Keratinocyte (primary cell): ENCODE data around the gene NUP210. TPM values are rescaled to one million over a fixed set of nuclear protein-coding genes. Genes with fewer than 3 reads are reported as not detected.

Source experiments
- DNase-seq: peaks from one replicate; pipeline ENCODE4 v3.0.0-alpha.2; 2011; ENCODE audit warnings: low read depth, missing footprints, low spot score
- FAIRE-seq: peaks from 2 replicates; lab custom pipeline; 2011; peaks lifted over from hg19 to GRCh38; lab: Jason Lieb, UNC
- H2AFZ ChIP-seq: 2 replicates; pipeline ENCODE4 v1.6.0; 2012; ENCODE audit warnings: low read length, control low read depth, inconsistent platforms; ENCODE audit not compliant: control insufficient read depth
- H3K27ac ChIP-seq: 2 replicates; pipeline ENCODE4 v1.5.1; 2011; ENCODE audit warnings: low read length; ENCODE audit not compliant: control insufficient read depth, insufficient read depth
- H3K27me3 ChIP-seq: 3 replicates; pipeline ENCODE4 v1.6.0; 2011; ENCODE audit warnings: low read length; ENCODE audit not compliant: control insufficient read depth, insufficient read depth; ENCODE audit errors: extremely low read depth
- H3K36me3 ChIP-seq, 2 experiments: 2 replicates in 1 of 2; 3 replicates in 1 of 2; pipeline ENCODE4 v1.5.1; 2011; ENCODE audit warnings: low read length in 2 of 2, mild to moderate bottlenecking in 1 of 2; ENCODE audit not compliant: control insufficient read depth in 2 of 2, insufficient read depth in 2 of 2; ENCODE audit errors: extremely low read depth in 1 of 2
- H3K4me1 ChIP-seq: 3 replicates; pipeline ENCODE4 v1.5.1; 2011; ENCODE audit warnings: low read length; ENCODE audit not compliant: control insufficient read depth, insufficient read depth; ENCODE audit errors: extremely low read depth
- H3K4me2 ChIP-seq: 3 replicates; pipeline ENCODE4 v1.6.0; 2011; ENCODE audit warnings: low read depth, low read length; ENCODE audit not compliant: control insufficient read depth, insufficient read depth; ENCODE audit errors: extremely low read depth
- H3K4me3 ChIP-seq, 3 experiments: fragments of 200-600 bp in 1 of 3; sonication (generic) in 1 of 3; 2 replicates in 2 of 3; 3 replicates in 1 of 3; pipeline ENCODE4 v1.5.1; 2011 to 2016; ENCODE audit warnings: low read length in 3 of 3, mild to moderate bottlenecking in 3 of 3, control low read depth in 2 of 3, inconsistent platforms in 1 of 3, low read depth in 1 of 3, mixed read lengths in 1 of 3, mixed run types in 1 of 3, moderate library complexity in 1 of 3; ENCODE audit not compliant: control insufficient read depth in 2 of 3, insufficient read depth in 2 of 3; ENCODE audit errors: extremely low read depth in 1 of 3
- H3K79me2 ChIP-seq: 2 replicates; pipeline ENCODE4 v1.6.0; 2012; ENCODE audit warnings: low read length; ENCODE audit not compliant: control insufficient read depth, insufficient read depth
- H3K9ac ChIP-seq: 3 replicates; pipeline ENCODE4 v1.6.0; 2011; ENCODE audit warnings: low read length; ENCODE audit not compliant: control insufficient read depth, insufficient read depth; ENCODE audit errors: extremely low read depth
- H3K9me1 ChIP-seq: 3 replicates; pipeline ENCODE4 v1.6.0; 2011; ENCODE audit warnings: low read length; ENCODE audit not compliant: control insufficient read depth, insufficient read depth; ENCODE audit errors: extremely low read depth
- H3K9me3 ChIP-seq: 2 replicates; pipeline ENCODE4 v1.5.1; 2012; ENCODE audit warnings: low read depth, low read length; ENCODE audit not compliant: control insufficient read depth
- H4K20me1 ChIP-seq: 3 replicates; pipeline ENCODE4 v1.6.0; 2011; ENCODE audit warnings: low read length; ENCODE audit not compliant: control insufficient read depth, insufficient read depth; ENCODE audit errors: extremely low read depth
- EZH2 ChIP-seq: IDR thresholded peaks from one replicate; pipeline ENCODE4 v1.6.1; 2012; ENCODE audit warnings: inconsistent platforms, mild to moderate bottlenecking, low read length, moderate library complexity
- dilution Hi-C: fragments of 300-500 bp; cut with MboI; formaldehyde crosslinking; loops from one replicate; pipeline ENCODE4 v1.7.0; 2020; ENCODE audit warnings: low sequenced_read_pairs; ENCODE audit not compliant: extremely low pct_ligation_motif_present
- polyA plus RNA-seq, 5 experiments: library from polyadenylated mRNA; depleted of rRNA in 3 of 5; stranded (reverse) in 3 of 5; stranded (forward) in 1 of 5; unstranded in 1 of 5; fragments of >200 nt; gene quantifications; 1 replicate in 1 of 5; 2 replicates in 3 of 5; 3 replicates in 1 of 5; pipeline versions ENCODE4 v1.2.1 to v1.2.3, GENCODE V29; 2011 to 2012; ENCODE audit warnings: missing spikeins in 2 of 5, low read depth in 1 of 5, low replicate concordance in 1 of 5
- TF ChIP-seq, protein P1 (sequence below), 3 experiments: IDR thresholded peaks in 1 of 3; conservative IDR thresholded peaks in 1 of 3; optimal IDR thresholded peaks in 1 of 3; 2 replicates in 2 of 3; 3 replicates in 1 of 3; pipeline versions ENCODE3 to v1.5.1; 2011; ENCODE audit warnings: low read length in 3 of 3, mild to moderate bottlenecking in 3 of 3, moderate library complexity in 2 of 3, control low read depth in 1 of 3, inconsistent platforms in 1 of 3; ENCODE audit not compliant: insufficient read depth in 2 of 3; ENCODE audit errors: extremely low read depth in 1 of 3

The NUP210 gene
- polyA plus RNA-seq, 1 donor (not counting 4 experiments of a cell fraction or from before 2014, with no cell fraction given): 0.01 TPM

DNA sequence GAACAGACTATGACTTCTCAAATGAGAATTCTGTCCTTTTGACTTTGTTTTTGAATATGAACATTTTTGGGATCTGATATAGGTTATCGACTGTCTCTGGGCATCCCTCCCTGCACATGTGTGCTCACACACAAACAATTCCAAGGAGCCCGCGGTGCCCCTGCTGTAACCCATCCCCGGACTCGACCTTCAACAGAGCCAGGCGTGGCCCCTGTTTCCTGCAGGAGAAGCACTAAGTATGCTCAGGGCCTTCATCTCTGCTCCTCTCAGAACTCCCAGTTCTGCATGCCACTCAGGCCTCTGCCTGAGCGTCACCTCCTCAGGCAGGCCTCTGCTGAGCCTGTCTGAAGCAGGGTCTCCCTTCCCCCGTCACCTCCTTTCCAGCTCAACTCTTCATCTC, 57.6 kb downstream of the NUP210 start:
- DNase-seq: no peak
- Histone ChIP-seq H3K27ac (no peak overlapping the region), H3K27me3 (peaks cover 10% of the 10 kb centered on the region), H3K9me1 (no peaks in the 10 kb centered on the region), H3K4me3 (no peak overlapping the region), H3K9me3 (no peaks in the 10 kb centered on the region), H3K9ac (no peak overlapping the region), H4K20me1 (no peaks in the 10 kb centered on the region), H3K4me2 (no peak overlapping the region), H2AFZ (no peak overlapping the region), H3K79me2 (no peaks in the 10 kb centered on the region), H3K4me1 (no peaks in the 10 kb centered on the region), H3K36me3 (no peaks in the 10 kb centered on the region)
- no peak for TF ChIP-seq EZH2
- TF ChIP-seq, protein P1, sequence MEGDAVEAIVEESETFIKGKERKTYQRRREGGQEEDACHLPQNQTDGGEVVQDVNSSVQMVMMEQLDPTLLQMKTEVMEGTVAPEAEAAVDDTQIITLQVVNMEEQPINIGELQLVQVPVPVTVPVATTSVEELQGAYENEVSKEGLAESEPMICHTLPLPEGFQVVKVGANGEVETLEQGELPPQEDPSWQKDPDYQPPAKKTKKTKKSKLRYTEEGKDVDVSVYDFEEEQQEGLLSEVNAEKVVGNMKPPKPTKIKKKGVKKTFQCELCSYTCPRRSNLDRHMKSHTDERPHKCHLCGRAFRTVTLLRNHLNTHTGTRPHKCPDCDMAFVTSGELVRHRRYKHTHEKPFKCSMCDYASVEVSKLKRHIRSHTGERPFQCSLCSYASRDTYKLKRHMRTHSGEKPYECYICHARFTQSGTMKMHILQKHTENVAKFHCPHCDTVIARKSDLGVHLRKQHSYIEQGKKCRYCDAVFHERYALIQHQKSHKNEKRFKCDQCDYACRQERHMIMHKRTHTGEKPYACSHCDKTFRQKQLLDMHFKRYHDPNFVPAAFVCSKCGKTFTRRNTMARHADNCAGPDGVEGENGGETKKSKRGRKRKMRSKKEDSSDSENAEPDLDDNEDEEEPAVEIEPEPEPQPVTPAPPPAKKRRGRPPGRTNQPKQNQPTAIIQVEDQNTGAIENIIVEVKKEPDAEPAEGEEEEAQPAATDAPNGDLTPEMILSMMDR (optimal IDR thresholded peaks at IDR 0.05 in 1 of 3, IDR thresholded peaks at IDR 0.05 in 1 of 3, conservative IDR thresholded peaks at IDR 0.05 in 1 of 3; ENCODE audit: extremely low read depth in 1 of 3, insufficient read depth in 2 of 3, low read length in 3 of 3): no peak
- dilution Hi-C loops: no loop called here
- FAIRE-seq: no peak

DNA sequence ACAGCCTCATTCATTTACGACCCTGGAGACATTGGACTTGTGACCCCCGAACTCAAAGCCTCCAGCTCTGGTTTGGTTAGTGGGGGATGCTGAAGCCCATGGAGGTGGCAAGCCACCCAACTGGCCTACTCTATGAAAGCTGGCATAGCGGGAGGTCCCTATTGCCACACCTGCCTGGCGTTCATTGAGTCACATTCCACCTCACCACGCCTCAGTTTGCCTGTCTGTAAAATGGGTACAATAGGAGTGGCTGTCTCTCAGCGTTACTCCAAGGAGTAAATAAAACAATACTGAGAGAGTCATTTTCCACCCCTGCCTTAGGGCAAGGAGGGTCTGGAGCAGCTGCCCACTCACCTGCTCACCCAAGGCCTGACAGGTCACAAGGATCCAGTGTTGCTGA, 60.2 kb downstream of the NUP210 start:
- Histone ChIP-seq H3K27me3 (peaks cover 14% of the 10 kb centered on the region), H2AFZ (no peak overlapping the region), H3K9ac (no peak overlapping the region), H4K20me1 (no peaks in the 10 kb centered on the region), H3K4me1 (no peaks in the 10 kb centered on the region), H3K4me2 (no peak overlapping the region), H3K36me3 (no peaks in the 10 kb centered on the region), H3K9me3 (no peaks in the 10 kb centered on the region), H3K79me2 (no peaks in the 10 kb centered on the region), H3K4me3 (no peak overlapping the region), H3K27ac (no peak overlapping the region), H3K9me1 (no peaks in the 10 kb centered on the region)
- TF ChIP-seq EZH2: no peak
- TF ChIP-seq, protein P1 (optimal IDR thresholded peaks at IDR 0.05 in 1 of 3, IDR thresholded peaks at IDR 0.05 in 1 of 3, conservative IDR thresholded peaks at IDR 0.05 in 1 of 3; ENCODE audit: extremely low read depth in 1 of 3, insufficient read depth in 2 of 3, low read length in 3 of 3): no peak
- no peak for DNase-seq
- dilution Hi-C loops: no loop called here
- no peak for FAIRE-seq
